H9 (cell line): ENCODE results near the gene PACC1. TPM values are rescaled to one million over a fixed set of nuclear protein-coding genes. Genes with fewer than 3 reads are reported as not detected.

Experiments used
- DNase-seq: peaks from one replicate; pipeline ENCODE4 v3.0.0-alpha.2; 2017
- H2AFZ ChIP-seq: one replicate; pipeline ENCODE4 v1.6.1; 2013; ENCODE audit warnings: mild to moderate bottlenecking, low read length, control low read depth, moderate library complexity
- H2AK5ac ChIP-seq: 2 replicates; pipeline ENCODE4 v1.6.1; 2013; ENCODE audit warnings: low read length, control low read depth, mixed read lengths; ENCODE audit not compliant: insufficient read length
- H2BK120ac ChIP-seq: one replicate; pipeline ENCODE4 v1.6.1; 2013; ENCODE audit warnings: low read depth, mild to moderate bottlenecking, low read length, control low read depth, inconsistent platforms; ENCODE audit not compliant: poor library complexity, severe bottlenecking
- H2BK12ac ChIP-seq: 2 replicates; pipeline ENCODE4 v1.6.1; 2013; ENCODE audit warnings: low read length, control low read depth, mixed read lengths, low read depth; ENCODE audit not compliant: insufficient read length
- H2BK15ac ChIP-seq: 2 replicates; pipeline ENCODE4 v1.6.1; 2013; ENCODE audit warnings: low read depth, low read length, control low read depth
- H2BK20ac ChIP-seq: one replicate; pipeline ENCODE4 v1.6.1; 2013; ENCODE audit warnings: low read depth, mild to moderate bottlenecking, low read length, control low read depth, inconsistent platforms; ENCODE audit not compliant: poor library complexity, severe bottlenecking
- H2BK5ac ChIP-seq: 2 replicates; pipeline ENCODE4 v1.6.1; 2013; ENCODE audit warnings: low read length, control low read depth, mixed read lengths; ENCODE audit not compliant: insufficient read length
- H3K14ac ChIP-seq: 2 replicates; pipeline ENCODE4 v1.6.1; 2013; ENCODE audit warnings: low read length, control low read depth; ENCODE audit not compliant: insufficient read depth
- H3K18ac ChIP-seq: 2 replicates; pipeline ENCODE4 v1.6.1; 2013; ENCODE audit warnings: low read depth, mild to moderate bottlenecking, mixed read lengths, low read length, control low read depth; ENCODE audit not compliant: insufficient read length
- H3K23ac ChIP-seq: 2 replicates; pipeline ENCODE4 v1.6.1; 2013; ENCODE audit warnings: low read length, control low read depth, mixed read lengths, low read depth; ENCODE audit not compliant: insufficient read length
- H3K23me2 ChIP-seq: 2 replicates; pipeline ENCODE4 v1.6.1; 2013; ENCODE audit warnings: low read depth, mild to moderate bottlenecking, mixed read lengths, low read length, control low read depth; ENCODE audit not compliant: insufficient read length, poor library complexity, severe bottlenecking
- H3K27ac ChIP-seq: 2 replicates; pipeline ENCODE4 v1.5.1; 2013; ENCODE audit warnings: low read length, control low read depth, mixed read lengths, low read depth; ENCODE audit not compliant: insufficient read length
- H3K27me3 ChIP-seq: 2 replicates; pipeline ENCODE4 v1.6.1; 2013; ENCODE audit warnings: low read length, control low read depth, inconsistent platforms; ENCODE audit not compliant: insufficient read depth
- H3K4ac ChIP-seq: 2 replicates; pipeline ENCODE4 v1.6.1; 2013; ENCODE audit warnings: low read depth, mild to moderate bottlenecking, control low read depth, inconsistent platforms, low read length, moderate library complexity
- H3K4me1 ChIP-seq: 2 replicates; pipeline ENCODE4 v1.6.1; 2013; ENCODE audit warnings: low read length, control low read depth, inconsistent platforms; ENCODE audit not compliant: insufficient read depth
- H3K4me2 ChIP-seq: 2 replicates; pipeline ENCODE4 v1.6.1; 2013; ENCODE audit warnings: low read length, control low read depth, mixed read lengths; ENCODE audit not compliant: insufficient read length, insufficient read depth
- H3K56ac ChIP-seq: 2 replicates; pipeline ENCODE4 v1.6.1; 2013; ENCODE audit warnings: low read depth, mild to moderate bottlenecking, mixed read lengths, low read length, control low read depth; ENCODE audit not compliant: insufficient read length
- H3K79me1 ChIP-seq: 2 replicates; pipeline ENCODE4 v1.6.1; 2013; ENCODE audit warnings: low read depth, mild to moderate bottlenecking, moderate library complexity, low read length, control low read depth, inconsistent platforms; ENCODE audit not compliant: insufficient read depth, poor library complexity, severe bottlenecking
- H3K79me2 ChIP-seq: 2 replicates; pipeline ENCODE4 v1.6.1; 2013; ENCODE audit warnings: low read length, control low read depth, inconsistent platforms; ENCODE audit not compliant: insufficient read depth
- H3K9ac ChIP-seq: 2 replicates; pipeline ENCODE4 v1.6.1; 2013; ENCODE audit warnings: low read length, control low read depth, mixed read lengths; ENCODE audit not compliant: insufficient read length; ENCODE audit errors: extremely low read depth
- H3K9me3 ChIP-seq: one replicate; pipeline ENCODE4 v1.6.1; 2013; ENCODE audit warnings: low read depth, low read length, inconsistent platforms; ENCODE audit not compliant: control insufficient read depth
- H3T11ph ChIP-seq: one replicate; pipeline ENCODE4 v1.6.1; 2013; ENCODE audit warnings: mild to moderate bottlenecking, low read length, control low read depth, inconsistent platforms
- H4K20me1 ChIP-seq: one replicate; pipeline ENCODE4 v1.6.1; 2013; ENCODE audit not compliant: control insufficient read depth, insufficient read length, insufficient read depth
- H4K5ac ChIP-seq: 2 replicates; pipeline ENCODE4 v1.6.1; 2013; ENCODE audit warnings: low read depth, mild to moderate bottlenecking, mixed read lengths, low read length, control low read depth; ENCODE audit not compliant: insufficient read length
- H4K8ac ChIP-seq: replicated peaks from 2 replicates; pipeline ENCODE4 v1.6.1; 2013; ENCODE audit warnings: low read length, control low read depth, mixed read lengths, low read depth; ENCODE audit not compliant: insufficient read length
- H4K91ac ChIP-seq: 2 replicates; pipeline ENCODE4 v1.6.1; 2013; ENCODE audit warnings: low read depth, mild to moderate bottlenecking, moderate library complexity, mixed read lengths, low read length, control low read depth; ENCODE audit not compliant: insufficient read length
- H3K27ac Mint-ChIP-seq, 3 experiments: 2 replicates in 2 of 3; 3 replicates in 1 of 3; pipeline ENCODE4 v1.8.0; 2020 to 2021; ENCODE audit warnings: mixed read lengths in 3 of 3, mild to moderate bottlenecking in 1 of 3, moderate library complexity in 1 of 3
- H3K27me3 Mint-ChIP-seq: 2 replicates; pipeline ENCODE4 v1.8.0; 2021; ENCODE audit warnings: low read depth, mild to moderate bottlenecking, moderate library complexity, mixed read lengths
- H3K36me3 Mint-ChIP-seq, 3 experiments: 2 replicates in 2 of 3; 3 replicates in 1 of 3; pipeline ENCODE4 v1.8.0; 2020 to 2021; ENCODE audit warnings: low read depth in 3 of 3, mixed read lengths in 3 of 3; ENCODE audit not compliant: insufficient read depth in 1 of 3
- H3K4me1 Mint-ChIP-seq, 2 experiments: 2 replicates each; pipeline ENCODE4 v1.8.0; 2020; ENCODE audit warnings: mixed read lengths in 2 of 2
- H3K4me3 Mint-ChIP-seq, 2 experiments: 2 replicates in 1 of 2; 3 replicates in 1 of 2; pipeline ENCODE4 v1.8.0; 2020 to 2021; ENCODE audit warnings: mild to moderate bottlenecking in 2 of 2, mixed read lengths in 2 of 2, moderate library complexity in 1 of 2
- H3K9me3 Mint-ChIP-seq, 2 experiments: 2 replicates in 1 of 2; 3 replicates in 1 of 2; pipeline ENCODE4 v1.8.0; 2020; ENCODE audit warnings: mild to moderate bottlenecking in 2 of 2, mixed read lengths in 2 of 2, moderate library complexity in 1 of 2
- WGBS: extraction: QIAGEN DNeasy Blood & Tissue Kit; methylation state at CpG from one replicate; pipeline ENCODE4 v1.1.7; 2013; ENCODE audit warnings: missing lambda C conversion rate, low lambda C conversion rate, mixed read lengths; ENCODE audit not compliant: insufficient read length; ENCODE audit errors: extremely low coverage; 5-methylcytosine and 5-hydroxymethylcytosine counted together
- total RNA-seq: library from RNA; stranded (reverse); gene quantifications from 2 replicates; pipeline ENCODE4 v1.2.1, GENCODE V29; 2021
- TF ChIP-seq, protein P1 (sequence below): fragments of 200-600 bp; sonication (generic); conservative IDR thresholded peaks from 3 replicates; pipeline ENCODE4 v1.8.0; 2021; ENCODE audit warnings: antibody characterized with exemption, mild to moderate bottlenecking

The PACC1 gene
- total RNA-seq, 1 experiment from 2014 or later, result 10.9 TPM

DNA sequence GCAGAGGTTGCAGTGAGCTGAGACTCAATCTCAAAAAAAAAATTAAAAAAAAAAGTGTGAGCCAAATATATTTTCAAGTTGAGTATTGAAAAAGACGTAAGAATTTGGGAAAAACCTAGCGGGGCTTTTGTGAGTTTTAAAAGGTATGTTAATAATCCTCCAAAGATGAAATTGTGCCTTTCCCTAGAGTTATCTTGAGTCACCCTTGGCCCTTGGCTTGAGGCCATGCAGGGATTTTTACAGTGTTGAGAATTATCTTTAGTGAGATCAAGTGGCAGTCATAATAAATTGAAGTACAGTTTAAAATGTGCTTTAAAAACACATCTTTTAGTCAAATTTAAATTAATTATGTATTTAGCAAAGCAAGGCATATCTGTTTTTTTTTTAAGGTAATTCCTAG is 96.8 kb downstream of the PACC1 start:
- Mint-ChIP-seq H3K36me3 (peaks cover 4 to 7% (median 5%) of the 10 kb centered on the region in 3 experiments), H3K4me1 (peaks cover 15 to 16% of the 10 kb centered on the region in 2 experiments), H3K27ac (no peak overlapping the region), H3K9me3 (peaks cover 3 to 5% of the 10 kb centered on the region in 2 experiments; a peak in 3 of 5 replicates), H3K27me3 (no peaks in the 10 kb centered on the region), H3K4me3 (no peak overlapping the region)
- Histone ChIP-seq H3K27me3 (no peaks in the 10 kb centered on the region), H4K5ac (no peak overlapping the region), H3K79me2 (no peaks in the 10 kb centered on the region; the same call in 1 of the 2 replicates), H2AFZ (no peak overlapping the region), H2BK20ac (no peak overlapping the region), H3K27ac (no peak overlapping the region), H2BK15ac (no peak overlapping the region), H3K56ac (no peak overlapping the region), H3K18ac (no peak overlapping the region), H2BK12ac (no peak overlapping the region), H3K14ac (no peak overlapping the region), H2BK120ac (no peak overlapping the region), H4K20me1 (no peaks in the 10 kb centered on the region), H3K4ac (no peak overlapping the region), H3K4me2 (no peak overlapping the region), H3K4me1 (peaks cover 4% of the 10 kb centered on the region; the same call in 1 of the 2 replicates), H3K79me1 (no peaks in the 10 kb centered on the region), H4K8ac (no peak overlapping the region), H3T11ph (no peak overlapping the region), H4K91ac (no peak overlapping the region), H3K23me2 (no peaks in the 10 kb centered on the region), H2AK5ac (no peak overlapping the region), H3K9ac (no peak overlapping the region), H3K9me3 (no peaks in the 10 kb centered on the region), H2BK5ac (no peak overlapping the region), H3K23ac (no peak overlapping the region)
- TF ChIP-seq, protein P1, sequence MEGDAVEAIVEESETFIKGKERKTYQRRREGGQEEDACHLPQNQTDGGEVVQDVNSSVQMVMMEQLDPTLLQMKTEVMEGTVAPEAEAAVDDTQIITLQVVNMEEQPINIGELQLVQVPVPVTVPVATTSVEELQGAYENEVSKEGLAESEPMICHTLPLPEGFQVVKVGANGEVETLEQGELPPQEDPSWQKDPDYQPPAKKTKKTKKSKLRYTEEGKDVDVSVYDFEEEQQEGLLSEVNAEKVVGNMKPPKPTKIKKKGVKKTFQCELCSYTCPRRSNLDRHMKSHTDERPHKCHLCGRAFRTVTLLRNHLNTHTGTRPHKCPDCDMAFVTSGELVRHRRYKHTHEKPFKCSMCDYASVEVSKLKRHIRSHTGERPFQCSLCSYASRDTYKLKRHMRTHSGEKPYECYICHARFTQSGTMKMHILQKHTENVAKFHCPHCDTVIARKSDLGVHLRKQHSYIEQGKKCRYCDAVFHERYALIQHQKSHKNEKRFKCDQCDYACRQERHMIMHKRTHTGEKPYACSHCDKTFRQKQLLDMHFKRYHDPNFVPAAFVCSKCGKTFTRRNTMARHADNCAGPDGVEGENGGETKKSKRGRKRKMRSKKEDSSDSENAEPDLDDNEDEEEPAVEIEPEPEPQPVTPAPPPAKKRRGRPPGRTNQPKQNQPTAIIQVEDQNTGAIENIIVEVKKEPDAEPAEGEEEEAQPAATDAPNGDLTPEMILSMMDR, result no peak
- 100% methylated on average over 2 of the region's 2 CpGs for WGBS
- DNase-seq, result no peak
